GM23248 (cell line): ENCODE measurements around the gene CDH4.

Experiments
- EZH2 ChIP-seq: fragments of 200-600 bp; sonication (generic); IDR thresholded peaks from 2 replicates; pipeline ENCODE4 v1.6.1; 2018; ENCODE audit warnings: antibody characterized with exemption, mild to moderate bottlenecking; ENCODE audit not compliant: insufficient read depth, poor library complexity, severe bottlenecking
- EZH2phosphoT487 ChIP-seq: fragments of 200-600 bp; sonication (generic); IDR thresholded peaks from 2 replicates; pipeline ENCODE4 v1.6.1; 2018; ENCODE audit warnings: antibody characterized with exemption, moderate library complexity, mild to moderate bottlenecking, low read depth; ENCODE audit not compliant: insufficient read depth

DNA sequence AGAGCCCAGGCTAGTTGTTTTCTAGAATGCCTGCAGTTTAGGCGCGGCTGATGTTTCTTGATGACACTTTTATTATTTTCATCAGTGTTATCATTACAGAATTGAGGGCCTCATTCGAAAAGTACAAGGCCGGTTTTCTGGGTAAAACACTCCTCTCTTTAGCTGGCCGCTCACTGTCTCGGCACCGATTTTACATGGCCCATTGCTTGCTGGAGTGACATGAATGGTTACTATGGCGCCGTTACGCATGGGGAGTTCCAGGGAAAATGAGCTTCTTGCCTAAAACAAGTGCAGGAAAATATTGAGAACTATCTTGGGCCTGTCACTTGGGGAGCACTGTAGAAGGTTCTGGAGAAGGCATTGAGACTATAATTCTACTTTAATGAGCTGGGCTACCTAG is 317.8 kb downstream of the CDH4 start:
- TF ChIP-seq EZH2 = no peak
- no peak for TF ChIP-seq EZH2phosphoT487
